EH (cell line): ENCODE measurements around the gene GRM7.

Experiments used
- DNase-seq: peaks from one replicate; pipeline ENCODE4 v3.0.0-alpha.2; 2015; ENCODE audit warnings: low read depth

Gene GRM7

DNA sequence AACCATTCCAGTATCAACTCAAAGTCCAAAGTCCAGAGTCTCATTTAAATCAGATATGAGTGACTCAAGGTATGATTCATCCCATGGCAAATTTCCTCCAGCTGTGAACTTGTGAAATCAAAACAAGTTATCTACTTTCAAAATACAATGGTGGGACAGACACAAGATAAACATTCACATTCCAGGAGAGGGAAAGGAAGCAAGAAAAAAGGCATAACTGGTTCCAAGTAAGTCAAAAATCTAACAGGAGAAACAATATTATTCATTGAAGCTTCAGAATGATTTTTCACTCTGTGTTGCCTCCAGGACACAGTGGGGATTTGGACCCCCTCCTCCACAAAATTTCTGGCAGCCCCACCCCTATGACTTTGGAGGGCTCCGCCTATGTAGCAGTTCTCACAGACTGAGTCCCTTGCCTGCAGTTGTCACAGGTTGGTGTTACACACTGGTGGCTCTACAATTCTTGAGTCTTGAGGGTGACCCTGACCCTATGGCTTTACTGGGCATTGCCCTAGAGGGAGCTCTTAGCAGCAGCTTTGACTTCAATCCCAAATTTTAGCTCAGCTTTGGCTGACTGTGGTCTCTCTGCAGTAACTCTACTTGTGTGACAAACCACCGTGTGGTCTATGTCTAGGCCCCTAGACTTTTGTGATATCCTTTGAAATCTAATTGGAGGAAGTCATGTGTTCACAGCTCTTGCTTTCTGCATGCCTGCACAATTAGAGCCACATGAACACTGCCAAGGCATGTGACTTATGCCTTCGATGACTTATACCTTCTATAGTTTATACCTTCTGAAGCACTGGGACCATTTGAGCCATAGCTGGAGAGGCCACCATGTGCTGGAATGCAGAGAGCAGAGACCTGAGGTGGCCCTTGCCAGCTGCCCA is 644.2 kb downstream of the GRM7 start:
- peak; percentile 7 for DNase-seq

DNA sequence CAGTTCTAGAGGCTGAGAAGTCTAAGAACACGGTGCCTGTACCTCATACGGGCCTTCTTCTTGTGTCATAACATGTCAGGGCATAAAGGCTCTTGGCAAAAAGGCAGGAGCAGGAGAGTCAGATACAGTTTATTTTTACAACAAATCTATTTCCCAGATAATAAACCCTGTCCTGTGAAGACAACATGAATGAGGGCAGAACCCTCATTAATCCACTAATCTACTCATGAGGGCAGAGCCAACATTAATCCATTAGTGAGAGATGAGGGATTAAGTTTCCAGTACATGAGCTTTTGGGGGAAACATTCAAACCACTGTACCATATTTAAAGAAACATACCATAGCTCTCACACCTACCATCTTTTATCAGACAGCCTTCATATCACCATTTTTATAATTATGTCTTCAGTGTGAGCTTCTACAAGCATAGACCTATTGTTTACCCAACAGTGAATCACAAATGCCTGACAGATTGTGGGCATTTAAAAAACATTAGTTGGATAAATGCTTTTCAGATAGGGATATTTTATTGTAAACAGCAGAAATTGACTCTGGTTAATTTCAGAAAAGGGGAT is 645.8 kb downstream of the GRM7 start:
- DNase-seq: no peak

DNA sequence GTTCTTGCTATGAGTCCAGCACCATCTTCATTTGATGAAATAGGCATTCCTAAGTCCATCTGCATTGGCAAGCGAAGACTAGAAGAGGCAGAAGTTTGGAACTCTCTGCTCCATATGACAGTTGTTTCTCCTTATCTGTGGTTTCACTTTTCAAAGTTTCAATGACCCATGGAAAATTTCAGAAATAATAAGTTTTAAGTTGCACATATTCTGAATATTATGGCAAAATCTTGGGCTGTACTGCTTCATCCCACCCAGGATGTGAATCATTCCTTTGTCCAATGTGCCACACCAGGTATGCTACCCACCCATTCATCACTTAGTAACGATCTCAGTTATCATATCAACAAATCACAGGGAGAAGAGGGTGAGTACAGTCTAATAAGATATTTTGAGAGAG is 647.9 kb downstream of the GRM7 start:
- DNase-seq: no peak

DNA sequence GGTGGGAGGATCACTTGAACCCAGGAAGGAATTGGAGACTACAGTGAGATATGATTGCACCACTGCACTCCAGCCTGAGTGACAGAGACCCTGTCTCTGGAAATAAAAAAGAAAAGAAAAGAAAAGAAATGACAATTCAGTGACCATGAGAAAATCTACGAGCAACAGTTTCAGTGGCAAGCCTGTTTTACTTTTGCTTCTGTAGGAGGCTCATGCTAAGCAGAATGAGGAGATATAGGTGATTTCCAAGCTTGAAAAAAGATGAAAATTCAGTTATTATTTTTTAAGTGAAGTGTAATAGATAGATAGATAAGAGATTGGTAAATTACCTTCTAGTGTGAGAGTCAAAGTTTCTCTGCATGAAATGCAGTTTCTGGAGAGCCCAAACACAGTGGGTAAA is 651.1 kb downstream of the GRM7 start:
- no peak for DNase-seq

DNA sequence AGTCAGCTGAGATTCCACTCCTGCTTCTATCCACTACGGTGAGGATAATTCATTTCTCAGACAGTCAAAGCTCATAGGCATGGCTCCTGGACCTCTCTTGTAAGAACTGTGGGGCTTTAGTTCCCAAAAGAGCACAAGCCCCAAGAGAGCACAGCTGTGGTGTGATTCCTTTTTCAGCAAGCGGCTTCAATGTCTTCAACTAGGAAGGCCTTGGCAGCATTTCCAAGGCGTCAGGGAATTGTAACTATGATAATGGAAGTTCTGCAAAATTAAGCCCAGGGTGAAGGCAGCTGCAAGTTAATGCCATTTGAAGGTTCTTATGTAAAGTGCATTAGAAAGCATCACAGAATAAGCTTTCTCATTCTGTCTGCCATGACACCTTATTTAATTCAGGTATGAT is 657.1 kb downstream of the GRM7 start:
- no peak for DNase-seq

DNA sequence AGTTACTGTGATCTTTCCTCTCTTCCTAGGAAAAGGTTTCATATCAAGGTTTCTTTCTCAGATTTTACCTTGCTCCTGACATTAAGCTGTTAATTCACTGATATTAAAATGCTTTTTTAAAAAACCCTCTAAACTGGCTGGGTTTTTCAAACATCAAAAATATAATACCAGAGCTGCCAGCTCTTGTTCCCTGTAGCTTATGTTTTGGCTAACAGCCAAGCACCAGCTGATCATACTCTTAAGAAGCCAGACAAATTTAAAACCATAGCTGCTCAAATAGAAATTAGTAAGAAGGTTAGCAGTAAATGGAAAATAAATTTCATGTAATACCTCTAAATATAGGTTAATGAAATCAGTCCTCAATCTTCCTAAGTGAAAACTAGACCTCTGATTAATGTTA is 657.5 kb downstream of the GRM7 start:
- no peak for DNase-seq

DNA sequence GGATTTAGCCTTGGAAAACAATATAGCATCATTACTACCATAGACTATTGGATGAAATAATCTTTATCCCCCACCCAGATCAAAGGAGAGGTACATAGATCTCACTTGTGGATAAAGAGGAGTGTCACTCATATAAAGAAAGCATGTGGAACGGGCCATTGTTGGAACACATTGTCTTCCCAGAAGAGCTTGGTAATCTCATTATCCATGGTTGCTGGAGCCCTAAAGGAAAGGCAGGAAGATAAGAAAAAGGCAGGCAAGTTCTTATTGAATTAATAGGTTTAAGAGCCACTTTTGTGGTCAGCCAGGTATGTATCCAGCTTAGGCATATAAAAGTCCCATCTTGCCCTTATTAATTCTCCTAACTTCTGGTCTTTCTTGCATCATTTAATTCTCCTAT is 659.1 kb downstream of the GRM7 start:
- DNase-seq: no peak

DNA sequence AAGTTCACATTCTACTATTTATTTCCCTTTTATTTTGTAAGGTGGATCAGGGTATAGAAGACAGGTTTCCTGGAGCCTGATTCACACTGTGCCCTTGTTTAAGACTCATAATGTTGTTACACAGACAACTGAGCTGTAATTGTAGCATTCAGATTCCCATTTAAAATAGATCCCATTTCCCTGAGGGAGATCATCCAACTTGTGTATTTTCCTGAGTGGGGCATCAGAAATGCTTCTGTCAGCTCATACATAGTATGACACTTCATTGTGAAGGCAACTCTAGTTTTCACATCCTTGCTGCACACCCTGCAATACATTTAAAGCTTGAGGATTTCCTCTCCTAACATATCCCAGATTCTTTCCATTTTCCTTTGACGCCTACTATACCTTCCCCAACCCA is 659.7 kb downstream of the GRM7 start:
- no peak for DNase-seq

DNA sequence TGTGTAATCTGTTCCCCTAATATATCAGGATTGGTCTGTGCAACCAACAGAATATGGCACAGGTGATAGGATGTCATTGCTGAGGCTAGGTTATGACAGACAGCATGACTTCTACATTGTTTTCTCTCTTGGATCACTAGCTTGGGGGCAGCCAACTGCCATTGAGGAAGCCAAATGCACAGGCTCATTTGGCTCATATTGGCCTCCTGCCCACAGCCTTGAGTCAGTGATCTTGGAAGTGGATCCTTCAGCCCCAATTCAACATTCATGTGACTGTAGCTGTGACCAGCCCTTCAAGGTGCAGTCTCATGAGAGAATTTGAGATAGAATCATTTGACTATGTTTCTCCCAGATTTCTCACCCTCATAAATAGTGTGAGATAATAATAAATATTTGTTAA is 675.6 kb downstream of the GRM7 start:
- DNase-seq: no peak

DNA sequence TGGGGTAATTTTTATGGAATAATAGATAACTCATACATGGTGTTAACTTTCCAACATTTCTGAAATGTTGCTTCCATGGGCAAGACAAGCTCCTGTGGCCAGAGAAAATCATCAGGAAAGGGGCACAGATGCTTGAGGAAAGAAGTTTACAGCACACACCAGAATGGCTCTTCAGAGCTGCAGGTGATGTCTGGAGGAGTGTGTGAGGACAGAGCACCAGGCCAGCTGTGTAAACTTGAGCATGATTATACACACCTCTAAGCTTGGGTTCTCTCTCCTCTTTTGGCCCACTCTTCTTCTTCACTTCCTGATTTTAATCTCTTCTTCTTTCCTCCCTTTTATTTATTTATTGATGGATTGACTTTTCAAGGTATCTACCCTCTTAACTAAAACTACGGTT is 676.0 kb downstream of the GRM7 start:
- no peak for DNase-seq

DNA sequence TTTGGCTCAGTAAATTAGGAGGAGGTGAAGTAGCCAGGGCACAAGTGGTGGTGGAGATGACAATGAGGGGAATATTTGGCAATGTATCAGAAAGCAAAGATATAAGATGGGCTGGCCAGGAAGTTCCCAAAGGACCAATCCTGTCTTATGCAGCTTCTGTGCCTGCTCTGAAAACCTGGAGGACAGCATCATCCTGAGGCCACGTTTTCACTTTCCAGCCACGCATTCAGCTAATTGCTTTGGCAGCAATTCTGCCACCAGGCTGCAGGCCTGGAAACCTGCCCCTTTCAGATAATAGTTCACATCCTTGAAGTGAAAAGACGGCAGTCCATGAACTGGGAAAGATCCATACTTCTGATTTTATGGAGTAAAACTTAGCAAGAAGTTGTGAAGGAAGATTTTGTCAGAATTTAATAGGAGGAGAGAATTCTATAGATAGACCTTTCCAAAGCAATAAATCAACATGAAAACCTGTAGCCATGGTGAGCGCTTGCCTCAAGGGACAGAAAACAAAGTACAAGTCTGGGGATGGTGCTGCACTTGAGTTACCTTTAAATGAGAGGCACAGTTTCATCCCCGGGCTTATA is 682.5 kb downstream of the GRM7 start:
- no peak for DNase-seq

DNA sequence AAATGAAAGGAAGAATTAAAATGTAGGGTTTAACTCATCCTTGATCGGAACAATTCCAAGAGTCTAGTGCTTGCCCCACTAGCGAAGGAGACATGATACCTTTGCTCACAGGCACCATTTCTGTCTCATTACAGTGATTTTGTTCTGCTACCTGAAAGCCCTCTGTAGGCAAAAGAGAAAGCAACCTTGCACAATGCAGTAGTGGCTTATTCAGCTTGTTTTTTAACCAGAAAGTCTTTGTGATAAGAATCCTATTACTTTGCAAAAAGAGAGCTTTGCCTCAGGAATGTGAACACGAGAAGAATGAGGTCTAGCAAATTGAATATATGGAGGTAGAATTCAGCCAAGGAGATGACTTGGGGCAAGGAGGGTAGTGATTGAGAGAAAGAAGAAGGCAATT is 684.4 kb downstream of the GRM7 start:
- DNase-seq: no peak

DNA sequence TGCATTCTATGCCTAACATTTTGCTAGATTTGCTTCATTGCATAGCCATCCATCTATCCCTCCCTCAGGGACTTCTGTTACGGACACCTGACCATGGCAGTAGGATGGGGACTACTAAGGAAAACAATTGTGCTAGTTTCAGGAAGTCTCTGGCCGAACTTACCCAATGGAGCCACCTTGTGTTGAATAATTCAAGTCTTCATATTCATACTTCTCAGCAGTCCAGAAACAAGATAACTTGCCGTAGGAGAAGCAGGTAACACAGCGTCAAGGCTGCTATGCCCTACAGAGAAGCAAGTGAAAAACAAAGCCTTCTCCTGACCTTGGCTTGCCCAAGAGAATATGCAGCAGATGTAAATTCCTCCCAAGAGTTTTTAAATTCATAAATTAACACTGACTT is 685.3 kb downstream of the GRM7 start:
- DNase-seq: no peak

DNA sequence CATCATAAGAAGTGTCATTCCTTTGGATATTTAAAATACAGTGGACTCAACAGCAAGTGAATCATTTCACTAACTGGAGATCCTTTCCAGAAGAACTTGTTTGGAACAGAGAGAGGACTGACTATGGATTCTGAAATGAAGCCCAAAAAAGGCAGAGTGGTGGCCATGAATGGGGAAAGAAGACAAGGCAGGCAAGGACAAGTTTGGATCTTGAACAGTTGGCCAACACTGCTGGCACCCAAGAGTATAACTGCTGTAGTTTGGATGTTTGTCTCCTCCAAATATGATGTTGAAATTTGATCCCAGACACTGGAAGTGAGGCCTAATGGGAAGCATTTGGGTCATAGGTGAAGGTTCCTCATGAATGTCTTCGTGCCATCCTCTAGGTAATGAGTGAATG is 686.9 kb downstream of the GRM7 start:
- no peak for DNase-seq

DNA sequence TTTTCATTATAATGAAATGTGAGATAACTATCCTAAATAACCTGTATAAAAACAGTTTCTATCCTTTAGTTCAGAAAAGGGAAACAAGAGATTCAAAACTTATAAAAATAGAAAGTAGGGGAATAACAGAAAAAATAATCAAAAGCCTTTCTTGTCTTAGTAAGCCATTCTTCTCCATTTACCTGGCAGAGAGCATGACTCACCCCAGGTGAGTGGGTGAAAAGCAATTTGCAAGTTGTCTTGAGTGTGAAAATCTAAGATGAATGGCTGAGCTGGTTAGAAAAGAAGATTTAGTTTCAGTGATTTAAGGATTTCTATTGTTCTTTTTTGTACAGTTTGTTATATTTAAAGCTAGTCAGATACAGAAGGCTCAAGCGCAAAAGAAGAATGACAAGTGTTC is 702.0 kb downstream of the GRM7 start:
- no peak for DNase-seq

DNA sequence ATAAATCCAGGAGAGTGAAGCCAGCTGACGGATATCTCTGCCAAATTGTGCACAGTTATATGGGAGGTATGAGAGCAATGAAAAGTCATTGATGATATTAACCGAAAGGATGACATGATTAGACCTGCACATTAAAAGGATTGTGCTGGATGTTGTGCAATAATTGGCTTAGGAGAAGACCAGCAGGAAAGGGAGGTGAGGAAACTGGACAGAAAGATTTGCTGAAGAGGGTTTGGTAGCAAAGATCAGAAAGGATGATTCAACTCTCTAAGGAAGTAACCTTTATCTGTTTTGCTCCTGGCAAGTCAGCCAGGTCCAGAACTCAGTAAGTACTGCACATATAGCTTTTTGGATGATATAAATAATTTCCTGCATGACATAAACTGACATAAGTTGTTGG is 704.7 kb downstream of the GRM7 start:
- no peak for DNase-seq

DNA sequence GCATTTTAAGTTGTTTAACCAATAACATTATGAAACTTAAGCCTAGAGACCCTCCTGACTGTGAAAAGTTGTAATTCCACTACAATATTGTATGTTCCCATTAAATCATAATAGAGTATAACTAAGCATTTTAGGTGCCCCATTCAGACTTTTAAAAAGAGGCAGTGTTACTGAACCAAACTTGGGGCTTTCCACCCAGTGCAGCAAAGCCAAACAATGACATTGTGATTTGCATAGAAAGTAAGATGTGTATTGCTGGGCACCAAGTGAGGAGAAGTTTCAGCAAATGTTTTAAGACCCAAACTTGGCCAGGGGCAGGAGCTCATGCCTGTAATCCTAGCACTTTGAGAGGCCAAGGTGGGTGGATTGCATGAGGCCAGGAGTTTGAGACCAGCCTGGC is 706.2 kb downstream of the GRM7 start:
- no peak for DNase-seq

DNA sequence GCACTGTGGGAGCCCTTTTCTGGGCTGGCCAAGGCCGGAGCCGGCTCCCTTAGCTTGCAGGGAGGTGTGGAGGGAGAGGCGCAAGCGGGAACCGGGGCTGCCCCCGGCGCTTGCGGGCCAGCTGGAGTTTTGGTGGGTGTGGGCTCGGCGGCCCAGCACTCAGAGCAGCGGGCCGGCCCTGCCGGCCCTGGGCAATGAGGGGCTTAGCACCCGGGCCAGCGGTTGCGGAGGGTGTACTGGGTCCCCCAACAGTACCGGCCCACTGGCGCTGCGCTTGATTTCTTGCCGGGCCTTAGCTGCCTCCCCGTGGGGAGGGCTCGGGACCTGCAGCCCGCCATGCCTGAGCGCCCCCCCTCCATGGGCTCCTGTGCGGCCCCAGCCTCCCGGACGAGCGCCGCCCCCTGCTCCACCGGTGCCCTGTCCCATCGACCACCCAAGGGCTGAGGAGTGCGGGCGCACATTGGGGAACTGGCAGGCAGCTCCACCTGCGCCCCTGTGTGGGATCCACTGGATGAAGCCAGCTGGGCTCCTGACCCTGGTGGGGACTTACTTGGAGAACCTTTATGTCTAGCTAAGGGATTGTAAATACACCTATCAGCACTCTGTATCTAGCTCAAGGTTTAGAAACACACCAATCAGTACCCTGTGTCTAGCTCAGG is 707.7 kb downstream of the GRM7 start:
- DNase-seq: no peak

DNA sequence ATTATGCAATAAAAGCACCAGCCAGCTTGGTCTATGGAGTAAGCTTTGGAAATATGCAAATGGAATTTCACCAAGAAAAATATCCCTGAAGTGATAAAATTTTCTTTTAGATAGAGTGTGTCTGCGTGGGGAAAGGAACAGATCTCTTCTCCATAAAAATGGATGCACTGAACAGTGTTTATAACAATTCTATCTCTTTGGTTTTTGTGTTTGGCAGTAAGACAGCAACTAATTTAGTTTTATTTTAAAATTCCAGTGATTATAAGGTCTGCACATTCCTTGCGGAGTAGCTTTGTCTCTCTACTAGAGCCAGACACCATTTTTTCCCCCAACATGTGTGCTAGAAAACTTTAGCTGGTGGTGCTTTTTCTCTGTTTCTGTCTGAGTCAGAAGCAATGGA is 712.4 kb downstream of the GRM7 start:
- no peak for DNase-seq

DNA sequence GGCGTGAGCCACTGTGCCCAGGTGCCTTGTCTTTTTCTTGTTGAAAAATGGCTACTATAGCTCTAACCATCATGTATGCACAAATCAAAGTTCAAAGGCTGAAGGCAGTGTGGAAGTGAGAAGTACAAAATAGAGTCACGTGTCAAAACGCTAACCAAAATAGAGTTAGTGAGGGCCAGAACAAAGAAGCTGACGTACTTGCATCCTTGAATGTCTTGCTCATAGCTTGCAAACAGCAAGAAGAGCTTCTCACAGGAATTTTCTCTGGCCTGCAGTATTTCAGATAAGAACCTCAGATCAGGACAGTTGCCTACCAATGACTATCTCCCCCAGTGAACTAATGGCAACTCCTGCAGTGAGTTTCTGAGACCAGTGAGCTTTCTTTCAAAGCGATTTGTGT is 713.5 kb downstream of the GRM7 start:
- no peak for DNase-seq

DNA sequence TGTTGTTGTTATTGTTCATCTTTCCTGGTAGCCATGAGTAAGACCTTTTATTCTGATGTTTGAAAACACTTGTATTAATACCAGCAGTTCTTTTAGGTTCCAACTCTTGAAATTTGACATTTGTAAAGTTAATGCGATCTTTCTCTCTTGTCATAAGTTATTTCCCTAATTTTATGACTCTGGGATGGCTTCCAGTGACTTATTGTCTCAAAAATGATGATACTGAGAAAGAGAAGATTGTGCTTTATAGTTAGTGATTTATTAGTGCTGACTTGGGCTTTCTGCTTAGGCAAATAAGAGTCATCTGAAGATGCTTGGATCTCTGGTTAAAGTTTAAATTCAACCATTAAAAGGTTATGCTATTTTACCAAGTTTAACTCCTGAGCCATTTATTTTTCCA is 715.2 kb downstream of the GRM7 start:
- no peak for DNase-seq

DNA sequence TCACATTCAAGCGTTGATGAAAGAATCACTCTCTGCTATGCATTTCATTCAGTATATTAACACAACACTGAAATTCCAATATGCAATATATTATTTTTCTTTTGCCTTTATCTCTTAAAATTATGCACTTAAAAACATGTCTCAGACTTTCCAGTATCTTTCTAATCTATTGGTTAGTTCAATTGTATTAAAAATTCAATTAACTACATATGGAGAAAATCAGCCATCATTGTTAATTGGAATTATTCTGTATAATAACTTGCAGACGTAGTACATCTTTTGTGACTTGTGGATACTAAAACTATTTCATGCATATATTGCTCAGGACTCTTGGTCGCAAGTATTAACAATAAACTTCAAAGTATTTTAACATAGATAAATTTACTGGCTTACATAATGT is 715.6 kb downstream of the GRM7 start:
- DNase-seq: no peak

DNA sequence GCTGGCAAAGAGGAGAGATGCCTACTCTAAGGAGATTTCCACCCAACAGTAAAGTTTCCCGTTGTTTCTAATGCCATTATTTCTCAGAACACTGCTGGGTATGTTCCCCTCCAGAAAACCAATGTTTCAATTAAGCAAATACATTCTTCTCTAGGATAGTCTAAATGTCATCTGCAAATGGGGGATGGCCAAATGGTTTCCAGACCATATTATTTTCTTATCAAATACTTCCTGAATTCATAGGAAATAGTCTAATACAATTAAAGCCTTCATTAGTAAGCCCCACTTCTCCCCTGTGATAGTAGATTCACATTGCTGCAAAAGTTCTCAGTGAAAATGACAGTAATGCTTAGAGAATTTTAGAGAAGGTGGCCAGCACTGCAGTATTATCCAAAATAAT is 716.6 kb downstream of the GRM7 start:
- DNase-seq: no peak
